RPMI7951 (cell line): ENCODE data around the gene SCARB2. TPM values are rescaled to one million over a fixed set of nuclear protein-coding genes. Genes with fewer than 3 reads are reported as not detected.

ENCODE experiments used
- DNase-seq: peaks from one replicate; pipeline ENCODE4 v3.0.0-alpha.2; 2012; ENCODE audit warnings: low read depth
- total RNA-seq: library from RNA; depleted of rRNA; stranded (reverse); fragments of >200 nt; shearing (Covaris generic); gene quantifications from 2 replicates; pipeline ENCODE4 v1.2.3, GENCODE V29; 2014

The SCARB2 gene
- total RNA-seq, 1 experiment from 2014 or later: 165 TPM

- DNase-seq: no peak
Observed at GRCh38 chr4:76226418-76226817, 12.8 kb upstream of the SCARB2 start.

- no peak for DNase-seq
Observed at GRCh38 chr4:76224171-76224570, 10.5 kb upstream of the SCARB2 start.

GRCh38 chr4:76219299-76220055, 5.9 kb upstream of the SCARB2 start:
- DNase-seq: no peak

- DNase-seq: no peak
Observed at GRCh38 chr4:76216975-76217814, 3.6 kb upstream of the SCARB2 start.

GRCh38 chr4:76216524-76216923, 2.9 kb upstream of the SCARB2 start:
- no peak for DNase-seq

GRCh38 chr4:76215077-76215476, 1.5 kb upstream of the SCARB2 start:
- DNase-seq: no peak

- no peak for DNase-seq
Observed at GRCh38 chr4:76214177-76214675, 602 bp upstream of the SCARB2 start.

GRCh38 chr4:76212851-76213414, 691 bp downstream of the SCARB2 start:
- no peak for DNase-seq

- DNase-seq: no peak
Observed at GRCh38 chr4:76211769-76212708, 1.6 kb downstream of the SCARB2 start.

GRCh38 chr4:76210452-76210851, 3.2 kb downstream of the SCARB2 start:
- DNase-seq: no peak

- DNase-seq: no peak
Observed at GRCh38 chr4:76209881-76210280, 3.7 kb downstream of the SCARB2 start.

GRCh38 chr4:76208005-76208765, 5.4 kb downstream of the SCARB2 start:
- DNase-seq: peak; percentile 88

GRCh38 chr4:76207549-76207948, 6.1 kb downstream of the SCARB2 start:
- no peak for DNase-seq

- DNase-seq: peak; percentile 47
Observed at GRCh38 chr4:76206222-76206942, 7.2 kb downstream of the SCARB2 start.

- no peak for DNase-seq
Observed at GRCh38 chr4:76205476-76205875, 8.1 kb downstream of the SCARB2 start.

GRCh38 chr4:76204936-76205335, 8.7 kb downstream of the SCARB2 start:
- DNase-seq: no peak

- DNase-seq: no peak
Observed at GRCh38 chr4:76203541-76203940, 10.1 kb downstream of the SCARB2 start.

- no peak for DNase-seq
Observed at GRCh38 chr4:76201276-76201675, 12.3 kb downstream of the SCARB2 start.

- no peak for DNase-seq
Observed at GRCh38 chr4:76200771-76201231, 12.8 kb downstream of the SCARB2 start.
